WTC11 (cell line): ENCODE measurements around the gene PKP4. TPM values are rescaled to one million over a fixed set of nuclear protein-coding genes. Genes with fewer than 3 reads are reported as not detected.

Experiments used
- ATAC-seq: fragments of 200-7000 bp; cut with Tn5 transposase; 2 replicates; pipeline ENCODE4 v1.10.0; 2021; ENCODE audit warnings: mild to moderate bottlenecking, moderate library complexity
- CTCF ChIA-PET: fragments of 300-600 bp; sonication (Branson Sonifier 250); formaldehyde crosslinking; loops from one replicate; lab custom pipeline; 2021; ENCODE audit warnings: antibody characterized with exemption; lab: Charles Lee
- POLR2A ChIA-PET: fragments of 350-600 bp; sonication (Branson Sonifier 250); formaldehyde crosslinking; loops from one replicate; lab custom pipeline; 2021; ENCODE audit warnings: antibody characterized with exemption; lab: Charles Lee
- DNase-seq: peaks from one replicate; pipeline ENCODE4 v3.0.0; 2021; ENCODE audit warnings: low spot score
- H3K27ac Mint-ChIP-seq: 2 replicates; pipeline ENCODE4 v1.8.0; 2021; ENCODE audit warnings: mixed read lengths
- H3K27me3 Mint-ChIP-seq: 2 replicates; pipeline ENCODE4 v1.8.0; 2021; ENCODE audit warnings: low read depth, mild to moderate bottlenecking, moderate library complexity, mixed read lengths
- H3K36me3 Mint-ChIP-seq: 2 replicates; pipeline ENCODE4 v1.8.0; 2021; ENCODE audit warnings: mixed read lengths
- H3K4me1 Mint-ChIP-seq: 2 replicates; pipeline ENCODE4 v1.8.0; 2022; ENCODE audit warnings: mixed read lengths
- H3K4me3 Mint-ChIP-seq: 2 replicates; pipeline ENCODE4 v1.8.0; 2021; ENCODE audit warnings: mild to moderate bottlenecking, moderate library complexity, mixed read lengths
- H3K9me3 Mint-ChIP-seq: 2 replicates; pipeline ENCODE4 v1.8.0; 2021; ENCODE audit warnings: mixed read lengths
- ARID4B ChIP-seq: sonication (generic); formaldehyde crosslinking; IDR thresholded peaks from 2 replicates; pipeline ENCODE4 v1.8.0; 2023; ENCODE audit warnings: missing genetic modification reagents, mild to moderate bottlenecking, borderline replicate concordance
- FOXJ3 ChIP-seq: sonication (generic); formaldehyde crosslinking; IDR thresholded peaks from 2 replicates; pipeline ENCODE4 v1.9.0; 2021; ENCODE audit warnings: missing genetic modification reagents, mild to moderate bottlenecking, borderline replicate concordance
- FOXP1 ChIP-seq: sonication (generic); formaldehyde crosslinking; IDR thresholded peaks from 2 replicates; pipeline ENCODE4 v1.8.0; 2022; ENCODE audit warnings: missing genetic modification reagents, mild to moderate bottlenecking, moderate library complexity, borderline replicate concordance
- JAZF1 ChIP-seq: fragments of 250-450 bp; sonication (Bioruptor Pico); IDR thresholded peaks from 2 replicates; pipeline ENCODE4 v1.9.0; 2021; ENCODE audit warnings: moderate library complexity, mild to moderate bottlenecking, inconsistent platforms
- MYBL2 ChIP-seq: sonication (generic); formaldehyde crosslinking; IDR thresholded peaks from 2 replicates; pipeline ENCODE4 v1.8.1; 2023; ENCODE audit warnings: mild to moderate bottlenecking, moderate library complexity, missing genetic modification reagents
- PRDM15 ChIP-seq: sonication (generic); formaldehyde crosslinking; IDR thresholded peaks from 2 replicates; pipeline ENCODE4 v1.8.0; 2022; ENCODE audit warnings: missing genetic modification reagents
- PREB ChIP-seq: sonication (generic); formaldehyde crosslinking; IDR thresholded peaks from 2 replicates; pipeline ENCODE4 v1.8.1; 2022; ENCODE audit warnings: mild to moderate bottlenecking, missing genetic modification reagents, moderate library complexity, borderline replicate concordance
- PRRX2 ChIP-seq: fragments of 250-450 bp; sonication (Bioruptor Pico); IDR thresholded peaks from 2 replicates; pipeline ENCODE4 v1.8.0; 2021; ENCODE audit warnings: mild to moderate bottlenecking
- RELA ChIP-seq: sonication (generic); formaldehyde crosslinking; IDR thresholded peaks from 2 replicates; pipeline ENCODE4 v1.8.1; 2022; ENCODE audit warnings: missing genetic modification reagents, mild to moderate bottlenecking, borderline replicate concordance
- TCF7 ChIP-seq: sonication (generic); formaldehyde crosslinking; IDR thresholded peaks from 2 replicates; pipeline ENCODE4 v1.8.0; 2022; ENCODE audit warnings: mild to moderate bottlenecking, low read depth, missing genetic modification reagents, moderate library complexity
- USF2 ChIP-seq: sonication (generic); formaldehyde crosslinking; IDR thresholded peaks from 2 replicates; pipeline ENCODE4 v1.8.1; 2023; ENCODE audit warnings: mild to moderate bottlenecking, missing genetic modification reagents, moderate library complexity
- ZBTB21 ChIP-seq: sonication (generic); formaldehyde crosslinking; IDR thresholded peaks from 2 replicates; pipeline ENCODE4 v1.8.1; 2023; ENCODE audit warnings: mild to moderate bottlenecking, missing genetic modification reagents, borderline replicate concordance
- ZNF121 ChIP-seq: sonication (generic); formaldehyde crosslinking; IDR thresholded peaks from 2 replicates; pipeline ENCODE4 v1.8.0; 2023; ENCODE audit warnings: missing genetic modification reagents
- ZNF219 ChIP-seq: sonication (generic); formaldehyde crosslinking; IDR thresholded peaks from 2 replicates; pipeline ENCODE4 v1.8.0; 2023; ENCODE audit warnings: missing genetic modification reagents, mild to moderate bottlenecking, borderline replicate concordance
- ZNF232 ChIP-seq: sonication (generic); formaldehyde crosslinking; IDR thresholded peaks from 2 replicates; pipeline ENCODE4 v1.8.0; 2022; ENCODE audit warnings: mild to moderate bottlenecking, missing genetic modification reagents
- ZNF396 ChIP-seq: fragments of 250-450 bp; sonication (Bioruptor Pico); IDR thresholded peaks from 2 replicates; pipeline ENCODE4 v1.8.0; 2021; ENCODE audit warnings: mild to moderate bottlenecking, moderate library complexity, borderline replicate concordance
- ZNF532 ChIP-seq: fragments of 250-450 bp; sonication (Bioruptor Pico); IDR thresholded peaks from 2 replicates; pipeline ENCODE4 v1.9.0; 2021; ENCODE audit warnings: mild to moderate bottlenecking, borderline replicate concordance
- total RNA-seq: library from RNA; stranded (reverse); gene quantifications from 3 replicates; pipeline ENCODE4 v1.2.3, GENCODE V29; 2021

The PKP4 gene
- total RNA-seq, 1 experiment from 2014 or later, result 78.9 TPM

GRCh38 chr2:158497486-158497885 lies 40.7 kb downstream of the PKP4 start (continued):
- TF ChIP-seq ZNF532 (CRISPR knock-in tag) (no peak), FOXP1 (CRISPR knock-in tag) (no peak), ZNF219 (CRISPR knock-in tag) (no peak), FOXJ3 (CRISPR knock-in tag) (no peak), PREB (CRISPR knock-in tag) (no peak), ZNF396 (no peak), ZBTB21 (CRISPR knock-in tag) (no peak), MYBL2 (CRISPR knock-in tag) (no peak)

- no peaks in the 10 kb centered on the region for H3K9me3 Mint-ChIP-seq
- CTCF ChIA-PET, result interaction anchor here (0.7 kb wide), 1 partner anchor 32 kb away, joined by 3 read pairs; no protein-coding TSS in a partner anchor
- no peaks in the 10 kb centered on the region for H3K36me3 Mint-ChIP-seq
- DNase-seq, result no peak
- TF ChIP-seq PRRX2 (CRISPR knock-in tag) (no peak), ZNF121 (CRISPR knock-in tag) (0 out of 2 replicates have a peak, but pooled peaks have one; percentile 14)
- TF ChIP-seq, all 79 proteins: peak for 1
- POLR2A ChIA-PET, result interaction anchor here (0.7 kb wide), 1 partner anchor 41 kb away, joined by 3 read pairs; no protein-coding TSS in a partner anchor
- no peaks in the 10 kb centered on the region for H3K27me3 Mint-ChIP-seq
- ATAC-seq, result no peak
- no peak overlapping the region for H3K4me3 Mint-ChIP-seq
- peaks cover 39% of the 10 kb centered on the region for H3K4me1 Mint-ChIP-seq
- peak overlapping the region; percentile 6 for H3K27ac Mint-ChIP-seq
Measured at GRCh38 chr2:158498043-158498748, 41.4 kb downstream of the PKP4 start.

GRCh38 chr2:158498749-158499136 lies 42.0 kb downstream of the PKP4 start:
- ATAC-seq, result peak; percentile 52
- H3K4me3 Mint-ChIP-seq, result no peak overlapping the region
- POLR2A ChIA-PET, result interaction anchor here (0.6 kb wide), 1 partner anchor 234 kb away, joined by 3 read pairs; no protein-coding TSS in a partner anchor
- CTCF ChIA-PET, result interaction anchor here (0.7 kb wide), 1 partner anchor 31 kb away, joined by 3 read pairs; no protein-coding TSS in a partner anchor
- H3K27ac Mint-ChIP-seq, result peak overlapping the region; percentile 6; the same call in 1 of the 2 replicates
- no peaks in the 10 kb centered on the region for H3K27me3 Mint-ChIP-seq
- no peak for DNase-seq
- H3K4me1 Mint-ChIP-seq, result peaks cover 33% of the 10 kb centered on the region
- H3K36me3 Mint-ChIP-seq, result no peaks in the 10 kb centered on the region
- no peaks in the 10 kb centered on the region for H3K9me3 Mint-ChIP-seq
- TF ChIP-seq ARID4B (CRISPR knock-in tag) (no peak), ZNF232 (CRISPR knock-in tag) (no peak), USF2 (no peak), JAZF1 (no peak), RELA (CRISPR knock-in tag) (no peak), TCF7 (CRISPR knock-in tag) (no peak), PRDM15 (CRISPR knock-in tag) (no peak), ZBTB21 (CRISPR knock-in tag) (no peak)
